ENCODE data around the gene CDC42SE2. TPM values are rescaled to one million over a fixed set of nuclear protein-coding genes. Genes with fewer than 3 reads are reported as not detected.

CDC42SE2 gene
- total RNA-seq, 4 donors from 2014 or later, result 10.4 to 28.4 (median 22.1) TPM

DNA sequence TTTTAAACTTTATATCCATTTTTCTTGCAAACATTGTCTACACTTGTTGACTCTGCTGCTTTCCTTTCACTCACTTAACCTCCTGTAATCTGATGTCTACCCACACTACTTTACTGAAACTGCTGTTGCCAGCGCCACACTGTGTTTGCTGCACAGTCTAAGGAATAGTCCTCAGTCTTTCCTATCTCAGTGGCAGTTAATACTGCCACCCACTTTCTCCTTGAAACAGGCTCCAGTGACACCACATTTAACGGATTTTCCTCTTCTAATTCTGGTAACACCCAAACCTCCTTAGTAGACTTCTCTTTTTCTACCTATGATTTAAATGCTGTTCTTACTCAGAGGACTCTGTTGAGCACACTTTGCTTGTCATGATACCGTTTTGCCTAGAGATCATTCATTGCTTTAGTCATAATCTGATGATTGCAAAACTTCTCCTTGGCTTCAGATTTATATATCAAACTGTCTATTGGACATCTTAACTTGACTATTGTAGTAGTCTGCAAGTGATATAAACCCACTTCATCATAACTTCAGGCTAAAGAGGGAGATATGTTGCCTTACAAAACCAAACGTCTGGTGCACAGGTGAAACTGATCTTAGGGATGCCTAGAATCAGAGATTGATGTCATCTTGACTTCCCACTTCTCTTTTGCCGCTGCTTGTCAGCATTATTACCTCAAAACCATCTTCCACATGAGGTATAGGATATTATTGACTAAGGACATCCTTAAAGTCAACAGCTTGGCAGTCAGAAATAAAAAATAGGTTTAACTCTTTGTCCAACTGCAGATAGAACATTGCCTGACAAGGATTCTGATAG lies 94.1 kb downstream of the CDC42SE2 start:
- Histone ChIP-seq H3K9me3 (no peaks in the 10 kb centered on the region), H3K27me3 (no peaks in the 10 kb centered on the region), H3K27ac (no peak overlapping the region), H3K4me1 (peaks cover 0 to 10% (median 3%) of the 10 kb centered on the region in 3 donors), H3K36me3 (peaks cover 0 to 21% (median 0%) of the 10 kb centered on the region in 3 donors), H3K4me3 (no peak overlapping the region)
- 61 to 72% methylated on average over 5 of the region's 5 CpGs for WGBS, 2 donors
- no peak for TF ChIP-seq POLR2A (IDR thresholded peaks at IDR 0.05)
- TF ChIP-seq, protein P1, sequence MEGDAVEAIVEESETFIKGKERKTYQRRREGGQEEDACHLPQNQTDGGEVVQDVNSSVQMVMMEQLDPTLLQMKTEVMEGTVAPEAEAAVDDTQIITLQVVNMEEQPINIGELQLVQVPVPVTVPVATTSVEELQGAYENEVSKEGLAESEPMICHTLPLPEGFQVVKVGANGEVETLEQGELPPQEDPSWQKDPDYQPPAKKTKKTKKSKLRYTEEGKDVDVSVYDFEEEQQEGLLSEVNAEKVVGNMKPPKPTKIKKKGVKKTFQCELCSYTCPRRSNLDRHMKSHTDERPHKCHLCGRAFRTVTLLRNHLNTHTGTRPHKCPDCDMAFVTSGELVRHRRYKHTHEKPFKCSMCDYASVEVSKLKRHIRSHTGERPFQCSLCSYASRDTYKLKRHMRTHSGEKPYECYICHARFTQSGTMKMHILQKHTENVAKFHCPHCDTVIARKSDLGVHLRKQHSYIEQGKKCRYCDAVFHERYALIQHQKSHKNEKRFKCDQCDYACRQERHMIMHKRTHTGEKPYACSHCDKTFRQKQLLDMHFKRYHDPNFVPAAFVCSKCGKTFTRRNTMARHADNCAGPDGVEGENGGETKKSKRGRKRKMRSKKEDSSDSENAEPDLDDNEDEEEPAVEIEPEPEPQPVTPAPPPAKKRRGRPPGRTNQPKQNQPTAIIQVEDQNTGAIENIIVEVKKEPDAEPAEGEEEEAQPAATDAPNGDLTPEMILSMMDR (IDR thresholded peaks at IDR 0.05), result no peak
- intact Hi-C loops (cut with DNase I), result no loop called here
- DNase-seq, result no peak

DNA sequence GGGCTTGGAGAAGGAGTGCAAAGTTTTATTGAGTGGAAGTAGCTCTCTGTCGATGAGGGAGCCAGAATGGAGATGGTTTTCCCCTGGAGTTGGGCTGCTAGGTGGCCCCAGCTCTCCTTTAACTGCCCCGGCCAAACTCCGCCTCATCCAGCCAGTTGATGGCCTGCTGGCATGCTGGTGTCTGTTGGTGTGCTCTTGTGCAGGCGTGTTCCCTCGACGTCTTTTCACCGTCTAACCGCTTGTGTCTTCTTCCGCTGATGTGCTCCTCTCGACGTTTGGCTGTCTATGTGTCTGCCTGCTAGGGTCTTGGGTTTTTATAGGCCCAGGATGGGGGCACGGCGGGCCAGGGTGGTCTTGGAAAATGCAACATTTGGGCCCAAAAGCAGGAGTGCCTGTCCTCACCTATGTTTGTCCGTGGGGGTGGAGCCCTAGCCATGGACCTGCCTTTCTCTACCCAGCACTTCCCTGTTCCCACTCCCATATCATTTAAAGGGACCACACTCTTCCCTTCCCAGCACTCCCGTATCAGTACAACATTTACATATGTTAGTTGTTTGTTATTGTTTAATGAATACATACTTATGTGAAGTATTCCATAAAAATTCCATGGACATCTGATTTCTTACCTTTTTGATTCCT lies 97.9 kb downstream of the CDC42SE2 start:
- Histone ChIP-seq H3K36me3 (peaks cover 0 to 21% (median 0%) of the 10 kb centered on the region in 3 donors), H3K4me1 (no peaks in the 10 kb centered on the region), H3K9me3 (no peaks in the 10 kb centered on the region), H3K4me3 (no peak overlapping the region), H3K27ac (no peak overlapping the region), H3K27me3 (no peaks in the 10 kb centered on the region)
- TF ChIP-seq, protein P1 (IDR thresholded peaks at IDR 0.05), result no peak
- no peak for TF ChIP-seq POLR2A (IDR thresholded peaks at IDR 0.05)
- WGBS, 2 donors, result 91 to 92% methylated on average over 15 of the region's 15 CpGs
- intact Hi-C loops (cut with DNase I), result no loop called here
- no peak for DNase-seq

DNA sequence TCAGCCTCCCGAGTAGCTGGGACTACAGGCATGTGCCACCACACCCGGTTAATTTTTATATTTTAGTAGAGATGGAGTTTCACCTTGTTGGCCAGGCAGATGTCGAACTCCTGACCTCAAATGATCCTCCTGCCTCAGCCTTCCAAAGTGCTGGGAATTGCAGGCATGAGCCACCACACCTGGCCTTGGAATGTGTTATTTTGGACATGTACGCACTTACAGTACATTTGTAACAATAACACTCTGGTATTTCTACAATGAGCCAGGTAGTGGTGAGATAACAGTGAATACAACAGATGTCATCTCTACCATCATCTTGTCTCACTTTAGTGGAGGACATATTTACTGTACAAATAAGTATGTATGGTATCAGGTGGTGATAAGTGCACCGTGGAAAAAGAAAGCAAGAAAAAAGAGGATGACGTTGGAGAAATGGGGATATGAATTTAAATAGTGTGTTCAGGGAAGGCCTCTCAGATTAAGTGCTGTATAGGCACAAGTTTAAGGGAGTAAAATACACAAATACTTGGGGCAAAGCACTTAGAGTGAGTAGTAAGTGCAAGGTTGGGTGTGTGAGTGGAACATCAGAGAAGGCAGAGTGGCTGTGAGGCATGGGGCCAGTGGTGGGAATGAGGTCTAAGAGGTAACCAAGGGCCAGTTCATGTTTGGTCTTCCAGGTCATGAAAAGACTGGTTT lies 100.1 kb downstream of the CDC42SE2 start:
- H3K27me3 ChIP-seq, result no peaks in the 10 kb centered on the region
- DNase-seq, result no peak
- H3K27ac ChIP-seq, result no peak overlapping the region
- H3K9me3 ChIP-seq, result no peaks in the 10 kb centered on the region
- no peaks in the 10 kb centered on the region for H3K4me1 ChIP-seq
- intact Hi-C loops (cut with DNase I), result no loop called here
- H3K36me3 ChIP-seq, result peaks cover 0 to 21% (median 0%) of the 10 kb centered on the region in 3 donors
- no peak overlapping the region for H3K4me3 ChIP-seq
- WGBS, 2 donors, result 89 to 90% methylated on average over 6 of the region's 6 CpGs
- TF ChIP-seq, protein P1 (IDR thresholded peaks at IDR 0.05), result no peak
- no peak for TF ChIP-seq POLR2A (IDR thresholded peaks at IDR 0.05)

DNA sequence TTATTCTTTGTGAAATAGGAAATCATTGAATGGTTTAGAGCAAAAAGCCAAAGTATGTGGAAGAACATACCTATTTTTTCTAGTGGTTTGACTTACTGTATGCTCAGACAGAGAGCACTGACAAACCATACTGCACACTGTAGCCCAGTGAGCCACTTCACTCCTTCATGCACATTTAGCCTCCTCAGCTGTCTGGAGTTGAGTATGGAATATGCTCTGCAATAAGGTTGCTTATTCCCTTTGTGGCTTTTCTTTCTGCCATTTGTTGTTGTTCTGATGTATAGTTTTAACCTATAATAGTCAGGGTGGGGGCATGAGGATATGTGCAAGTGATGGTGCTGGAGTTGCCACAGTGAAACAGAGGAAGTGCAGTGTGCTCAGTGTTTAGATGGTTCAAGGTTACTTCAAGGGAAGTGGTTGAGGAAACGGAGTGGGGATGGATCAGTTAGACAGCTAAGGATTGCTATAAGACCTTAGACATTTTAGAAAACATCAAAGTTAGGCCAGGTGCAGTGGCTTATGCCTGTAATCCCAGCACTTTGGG lies 100.7 kb downstream of the CDC42SE2 start:
- no peak for TF ChIP-seq POLR2A (IDR thresholded peaks at IDR 0.05)
- TF ChIP-seq, protein P1 (IDR thresholded peaks at IDR 0.05), result no peak
- WGBS, 2 donors, result 62 to 75% methylated on average over 1 of the region's 1 CpG
- Histone ChIP-seq H3K36me3 (peaks cover 0 to 16% (median 0%) of the 10 kb centered on the region in 3 donors), H3K9me3 (no peaks in the 10 kb centered on the region), H3K4me3 (no peak overlapping the region), H3K4me1 (no peaks in the 10 kb centered on the region), H3K27ac (no peak overlapping the region), H3K27me3 (no peaks in the 10 kb centered on the region)
- intact Hi-C loops (cut with DNase I), result no loop called here
- no peak for DNase-seq

Data from esophagus squamous epithelium (tissue), 5 donors.